MG63 (cell line): Measurements from ENCODE around the gene CD84. TPM values are rescaled to one million over a fixed set of nuclear protein-coding genes. Genes with fewer than 3 reads are reported as not detected.
"Not testable (repeated sequence)": the region's sequence is repeated elsewhere in the genome, so short reads cannot be mapped to it uniquely, and the experiment has no call there.

Experiments
- DNase-seq: peaks from one replicate; pipeline ENCODE4 v3.0.0-alpha.2; 2020
- H3K27me3 ChIP-seq: fragments of 250-450 bp; sonication (Bioruptor Pico); 2 replicates; pipeline ENCODE4 v1.5.1; 2020; ENCODE audit warnings: mild to moderate bottlenecking, moderate library complexity
- H3K36me3 ChIP-seq: fragments of 250-450 bp; sonication (Bioruptor Pico); 2 replicates; pipeline ENCODE4 v1.5.1; 2020; ENCODE audit warnings: mild to moderate bottlenecking, moderate library complexity
- H3K4me3 ChIP-seq: fragments of 250-450 bp; sonication (Bioruptor Pico); 2 replicates; pipeline ENCODE4 v1.5.1; 2020; ENCODE audit warnings: mild to moderate bottlenecking, moderate library complexity
- H3K9me3 ChIP-seq: fragments of 250-450 bp; sonication (Bioruptor Pico); 2 replicates; pipeline ENCODE4 v1.5.1; 2020; ENCODE audit warnings: mild to moderate bottlenecking, moderate library complexity
- total RNA-seq: library from RNA; depleted of rRNA; stranded (reverse); fragments of >200 nt; shearing (Covaris generic); gene quantifications from 2 replicates; pipeline ENCODE4 v1.2.3, GENCODE V29; 2014; ENCODE audit warnings: low replicate concordance; rRNA removed

The CD84 gene
- total RNA-seq, 1 experiment from 2014 or later = not detected

GRCh38 chr1:160519642-160520435 is 59.5 kb downstream of the CD84 start:
- DNase-seq = no peak
- H3K36me3 ChIP-seq = no peaks in the 10 kb centered on the region
- no peak overlapping the region for H3K4me3 ChIP-seq

GRCh38 chr1:160517519-160517918 is 61.8 kb downstream of the CD84 start:
- not testable (repeated sequence) for H3K9me3 ChIP-seq, DNase-seq, H3K36me3 ChIP-seq, H3K27me3 ChIP-seq, H3K4me3 ChIP-seq

More at GRCh38 chr1:160519642-160520435, 59.5 kb downstream of the CD84 start:
- Histone ChIP-seq H3K27me3 (no peaks in the 10 kb centered on the region), H3K9me3 (no peaks in the 10 kb centered on the region; the same call in 1 of the 2 replicates)

- H3K27me3 ChIP-seq, H3K4me3 ChIP-seq, DNase-seq, H3K9me3 ChIP-seq, H3K36me3 ChIP-seq: not testable (repeated sequence)
Observed at GRCh38 chr1:160515908-160516307, 63.4 kb downstream of the CD84 start.

- no peaks in the 10 kb centered on the region for H3K36me3 ChIP-seq
- no peak overlapping the region for H3K4me3 ChIP-seq
- DNase-seq = no peak
- H3K27me3 ChIP-seq = no peaks in the 10 kb centered on the region; the same call in 1 of the 2 replicates
- no peaks in the 10 kb centered on the region for H3K9me3 ChIP-seq
Observed at GRCh38 chr1:160504651-160505050, 74.6 kb downstream of the CD84 start.

- no peaks in the 10 kb centered on the region; the same call in 1 of the 2 replicates for H3K27me3 ChIP-seq
- 0 out of 2 replicates have a peak, but pooled peaks cover 5% of the 10 kb centered on the region for H3K9me3 ChIP-seq
- no peak overlapping the region for H3K4me3 ChIP-seq
- H3K36me3 ChIP-seq = no peaks in the 10 kb centered on the region
- DNase-seq = no peak
Observed at GRCh38 chr1:160503087-160503486, 76.2 kb downstream of the CD84 start.

GRCh38 chr1:160500321-160500990 is 78.8 kb downstream of the CD84 start:
- DNase-seq = no peak
- Histone ChIP-seq H3K36me3 (no peaks in the 10 kb centered on the region), H3K4me3 (no peak overlapping the region), H3K9me3 (0 out of 2 replicates have a peak, but pooled peaks cover 5% of the 10 kb centered on the region), H3K27me3 (peaks cover 3% of the 10 kb centered on the region; the same call in 1 of the 2 replicates)

GRCh38 chr1:160499631-160500030 is 79.7 kb downstream of the CD84 start:
- no peak for DNase-seq
- Histone ChIP-seq H3K27me3 (peaks cover 3% of the 10 kb centered on the region; the same call in 1 of the 2 replicates), H3K9me3 (0 out of 2 replicates have a peak, but pooled peaks cover 5% of the 10 kb centered on the region), H3K4me3 (no peak overlapping the region), H3K36me3 (no peaks in the 10 kb centered on the region)

- not testable (repeated sequence) for H3K36me3 ChIP-seq, H3K4me3 ChIP-seq, H3K27me3 ChIP-seq, DNase-seq, H3K9me3 ChIP-seq
Observed at GRCh38 chr1:160498301-160499065, 80.8 kb downstream of the CD84 start.

GRCh38 chr1:160496334-160496733 is 83.0 kb downstream of the CD84 start:
- Histone ChIP-seq H3K36me3 (no peaks in the 10 kb centered on the region), H3K4me3 (no peak overlapping the region), H3K27me3 (peaks cover 3% of the 10 kb centered on the region; the same call in 1 of the 2 replicates), H3K9me3 (0 out of 2 replicates have a peak, but pooled peaks cover 5% of the 10 kb centered on the region)
- DNase-seq = no peak

GRCh38 chr1:160494620-160495019 is 84.7 kb downstream of the CD84 start:
- Histone ChIP-seq H3K4me3 (no peak overlapping the region), H3K36me3 (no peaks in the 10 kb centered on the region), H3K9me3 (0 out of 2 replicates have a peak, but pooled peaks cover 5% of the 10 kb centered on the region), H3K27me3 (peaks cover 3% of the 10 kb centered on the region; the same call in 1 of the 2 replicates)
- no peak for DNase-seq

GRCh38 chr1:160492617-160493016 is 86.7 kb downstream of the CD84 start:
- Histone ChIP-seq H3K27me3 (peaks cover 3% of the 10 kb centered on the region; the same call in 1 of the 2 replicates), H3K9me3 (no peaks in the 10 kb centered on the region), H3K36me3 (no peaks in the 10 kb centered on the region), H3K4me3 (no peak overlapping the region)
- no peak for DNase-seq

- H3K9me3 ChIP-seq = no peaks in the 10 kb centered on the region
- no peak overlapping the region for H3K4me3 ChIP-seq
- peaks cover 3% of the 10 kb centered on the region; the same call in 1 of the 2 replicates for H3K27me3 ChIP-seq
- no peaks in the 10 kb centered on the region for H3K36me3 ChIP-seq
- DNase-seq = no peak
Observed at GRCh38 chr1:160491981-160492380, 87.3 kb downstream of the CD84 start.

Other genes starting within 250 kb of the CD84 start
- 144 and 206 TPM in 2 replicates for gene COPA, start 236.2 kb downstream of the CD84 start, total RNA-seq
- 31.5 and 50.6 TPM in 2 replicates for gene NCSTN, start 236.1 kb downstream of the CD84 start, total RNA-seq
- not detected in 2 replicates for gene NHLH1, start 212.4 kb downstream of the CD84 start, total RNA-seq
- gene VANGL2, start 178.9 kb downstream of the CD84 start, total RNA-seq = not detected in 2 replicates
- gene SLAMF6, start 56.2 kb downstream of the CD84 start, total RNA-seq = not detected in 2 replicates
- not detected in 2 replicates for gene SLAMF1, start 67.5 kb upstream of the CD84 start, total RNA-seq
- not detected in 2 replicates for gene CD48, start 132.3 kb upstream of the CD84 start, total RNA-seq
- gene SLAMF7, start 159.8 kb upstream of the CD84 start, total RNA-seq = not detected in 2 replicates
- not detected in 2 replicates for gene LY9, start 216.7 kb upstream of the CD84 start, total RNA-seq